Calu3 (cell line): ENCODE results near the gene FLT3LG. TPM values are rescaled to one million over a fixed set of nuclear protein-coding genes. Genes with fewer than 3 reads are reported as not detected.

ENCODE experiments used
- BruUV-seq: library from RNA; stranded (reverse); fragments of 400-500 nt; replicated peaks from 2 replicates; lab custom pipeline; 2021; lab: Mats Ljungman, UMichigan
- CTCF ChIA-PET: fragments of 300-600 bp; sonication (Branson Sonifier 250); formaldehyde crosslinking; loops from one replicate; lab custom pipeline; 2022; ENCODE audit warnings: antibody characterized with exemption; lab: Charles Lee
- DNase-seq: peaks from one replicate; pipeline ENCODE4 v3.0.0; 2022
- H3K27ac Mint-ChIP-seq: one replicate; pipeline ENCODE4 v1.8.0; 2022; ENCODE audit warnings: mixed read lengths; ENCODE audit not compliant: unreplicated experiment
- H3K27me3 Mint-ChIP-seq: one replicate; pipeline ENCODE4 v1.8.0; 2022; ENCODE audit warnings: mixed read lengths; ENCODE audit not compliant: unreplicated experiment
- H3K36me3 Mint-ChIP-seq: one replicate; pipeline ENCODE4 v1.8.0; 2022; ENCODE audit warnings: mild to moderate bottlenecking, moderate library complexity, mixed read lengths; ENCODE audit not compliant: insufficient read depth, unreplicated experiment
- H3K4me1 Mint-ChIP-seq: one replicate; pipeline ENCODE4 v1.8.0; 2022; ENCODE audit warnings: mild to moderate bottlenecking, low read depth, mixed read lengths; ENCODE audit not compliant: unreplicated experiment
- H3K4me3 Mint-ChIP-seq: one replicate; pipeline ENCODE4 v1.8.0; 2022; ENCODE audit warnings: mild to moderate bottlenecking, low read depth, moderate library complexity, mixed read lengths; ENCODE audit not compliant: unreplicated experiment
- H3K9me3 Mint-ChIP-seq: one replicate; pipeline ENCODE4 v1.8.0; 2022; ENCODE audit warnings: low read depth, mixed read lengths; ENCODE audit not compliant: unreplicated experiment
- intact Hi-C: fragments of 100-400 bp; cut with micrococcal nuclease; formaldehyde crosslinking; loops from one replicate; pipeline ENCODE4 v1.10.0; 2022; ENCODE audit not compliant: unreplicated experiment
- total RNA-seq: library from RNA; stranded (reverse); gene quantifications from 2 replicates; pipeline ENCODE4 v1.2.3, GENCODE V29; 2022
- TF ChIP-seq, protein P1 (sequence below): fragments of 200-600 bp; IDR thresholded peaks from one replicate; pipeline ENCODE4 v1.8.0; 2022; ENCODE audit warnings: antibody characterized with exemption; ENCODE audit not compliant: unreplicated experiment

FLT3LG gene
- total RNA-seq, 1 experiment from 2014 or later: 4.8 TPM

DNA sequence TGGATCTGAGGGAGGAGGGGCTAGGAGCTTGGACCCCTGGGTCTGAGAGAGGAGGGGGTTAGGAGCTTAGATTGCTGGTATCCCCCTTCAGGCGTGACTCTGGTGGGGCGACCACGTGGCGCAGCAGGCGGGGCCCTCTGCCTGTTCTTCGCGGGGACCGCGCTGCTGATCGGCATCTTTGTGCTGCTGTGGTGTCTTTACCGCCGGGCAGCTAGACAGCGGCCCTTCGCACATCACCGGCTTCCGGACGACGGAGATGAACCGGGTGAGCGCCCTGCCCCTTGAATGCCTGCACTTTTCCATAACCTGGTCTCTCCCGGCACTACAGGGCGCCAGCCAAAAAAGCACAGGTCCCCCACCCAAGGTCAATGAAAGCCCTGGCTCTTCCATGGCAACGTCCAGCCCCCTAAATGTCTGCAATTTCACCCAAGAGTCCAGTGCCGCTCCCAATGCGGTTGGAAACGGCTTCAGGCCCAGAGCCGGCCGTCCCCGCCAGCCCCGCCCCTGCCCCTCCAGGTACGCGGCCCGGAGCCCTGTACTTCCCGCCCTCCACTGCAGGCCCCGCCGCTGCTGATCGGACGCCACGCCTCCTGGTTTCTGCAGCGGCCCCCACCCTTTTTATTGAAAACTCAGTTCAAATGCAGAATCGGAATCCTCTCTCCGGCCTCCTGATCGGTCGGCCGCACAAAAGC is 46.0 kb upstream of the FLT3LG start:
- CTCF ChIA-PET: interaction anchor here (0.7 kb wide), 1 partner anchor 561 kb away, joined by 4 read pairs; no protein-coding TSS in a partner anchor
- peaks cover 3% of the 10 kb centered on the region for H3K9me3 Mint-ChIP-seq
- no peaks in the 10 kb centered on the region for H3K36me3 Mint-ChIP-seq
- peaks cover 29% of the 10 kb centered on the region for H3K4me1 Mint-ChIP-seq
- TF ChIP-seq, protein P1, sequence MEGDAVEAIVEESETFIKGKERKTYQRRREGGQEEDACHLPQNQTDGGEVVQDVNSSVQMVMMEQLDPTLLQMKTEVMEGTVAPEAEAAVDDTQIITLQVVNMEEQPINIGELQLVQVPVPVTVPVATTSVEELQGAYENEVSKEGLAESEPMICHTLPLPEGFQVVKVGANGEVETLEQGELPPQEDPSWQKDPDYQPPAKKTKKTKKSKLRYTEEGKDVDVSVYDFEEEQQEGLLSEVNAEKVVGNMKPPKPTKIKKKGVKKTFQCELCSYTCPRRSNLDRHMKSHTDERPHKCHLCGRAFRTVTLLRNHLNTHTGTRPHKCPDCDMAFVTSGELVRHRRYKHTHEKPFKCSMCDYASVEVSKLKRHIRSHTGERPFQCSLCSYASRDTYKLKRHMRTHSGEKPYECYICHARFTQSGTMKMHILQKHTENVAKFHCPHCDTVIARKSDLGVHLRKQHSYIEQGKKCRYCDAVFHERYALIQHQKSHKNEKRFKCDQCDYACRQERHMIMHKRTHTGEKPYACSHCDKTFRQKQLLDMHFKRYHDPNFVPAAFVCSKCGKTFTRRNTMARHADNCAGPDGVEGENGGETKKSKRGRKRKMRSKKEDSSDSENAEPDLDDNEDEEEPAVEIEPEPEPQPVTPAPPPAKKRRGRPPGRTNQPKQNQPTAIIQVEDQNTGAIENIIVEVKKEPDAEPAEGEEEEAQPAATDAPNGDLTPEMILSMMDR: no peak
- H3K4me3 Mint-ChIP-seq: peak overlapping the region; percentile 37
- no peak overlapping the region for H3K27ac Mint-ChIP-seq
- peaks cover 99% of the 10 kb centered on the region for H3K27me3 Mint-ChIP-seq
- BruUV-seq: no TSS peak
- intact Hi-C loops: loop anchor here (5.0 kb wide), 1 partner anchor 36 kb away; no protein-coding TSS in a partner anchor
- peak; percentile 42 for DNase-seq

DNA sequence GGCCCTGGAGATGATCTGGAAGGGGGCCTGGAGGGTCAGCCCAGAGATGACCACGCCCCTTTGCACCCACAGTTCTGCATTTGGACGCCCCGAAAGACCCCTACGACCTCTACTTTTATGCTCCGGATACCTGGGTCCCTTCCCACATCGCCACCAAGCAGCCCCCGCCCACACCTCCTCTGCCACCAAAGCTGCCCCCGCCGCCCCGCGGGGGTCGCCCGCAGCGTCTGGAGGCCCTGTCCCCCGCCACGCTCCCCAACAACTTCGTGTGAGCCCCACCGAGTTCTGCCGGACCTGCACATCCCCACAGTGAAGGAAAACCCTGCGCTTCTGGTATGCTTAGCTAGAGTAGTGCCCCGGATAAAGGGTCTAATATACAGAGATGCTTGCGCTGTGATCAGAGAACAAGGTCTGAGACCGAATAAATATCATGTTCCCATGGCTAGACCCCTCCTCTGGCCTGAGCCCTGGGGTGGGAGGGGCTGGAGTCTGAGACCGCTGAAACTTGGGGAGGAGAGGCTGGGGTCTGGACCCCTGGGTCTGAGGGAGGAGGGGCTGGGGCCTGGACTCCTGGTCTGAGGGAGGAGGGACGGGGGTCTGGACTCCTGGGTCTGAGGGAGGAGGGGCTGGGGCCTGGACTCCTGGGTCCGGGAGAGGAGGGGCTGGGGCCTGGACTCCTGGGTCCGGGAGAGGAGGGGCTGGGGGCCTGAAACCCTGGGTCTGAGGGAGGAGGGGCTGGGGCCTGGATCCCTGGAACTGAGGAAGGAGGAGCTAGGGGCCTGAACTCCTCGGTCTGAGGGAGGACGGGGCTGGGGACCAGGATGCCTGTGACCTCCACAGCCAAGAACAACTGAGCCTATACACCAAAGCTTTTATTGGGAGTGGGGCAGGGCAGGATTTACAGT is 45.2 kb upstream of the FLT3LG start:
- Mint-ChIP-seq H3K9me3 (peaks cover 3% of the 10 kb centered on the region), H3K27me3 (peaks cover 99% of the 10 kb centered on the region), H3K4me3 (peak overlapping the region; percentile 37), H3K36me3 (no peaks in the 10 kb centered on the region), H3K27ac (no peak overlapping the region), H3K4me1 (peaks cover 21% of the 10 kb centered on the region)
- intact Hi-C loops: loop anchor here (5.0 kb wide), 1 partner anchor 36 kb away; no protein-coding TSS in a partner anchor
- no peak for DNase-seq
- CTCF ChIA-PET: no interaction called here
- BruUV-seq: no TSS peak
- TF ChIP-seq, protein P1: no peak

DNA sequence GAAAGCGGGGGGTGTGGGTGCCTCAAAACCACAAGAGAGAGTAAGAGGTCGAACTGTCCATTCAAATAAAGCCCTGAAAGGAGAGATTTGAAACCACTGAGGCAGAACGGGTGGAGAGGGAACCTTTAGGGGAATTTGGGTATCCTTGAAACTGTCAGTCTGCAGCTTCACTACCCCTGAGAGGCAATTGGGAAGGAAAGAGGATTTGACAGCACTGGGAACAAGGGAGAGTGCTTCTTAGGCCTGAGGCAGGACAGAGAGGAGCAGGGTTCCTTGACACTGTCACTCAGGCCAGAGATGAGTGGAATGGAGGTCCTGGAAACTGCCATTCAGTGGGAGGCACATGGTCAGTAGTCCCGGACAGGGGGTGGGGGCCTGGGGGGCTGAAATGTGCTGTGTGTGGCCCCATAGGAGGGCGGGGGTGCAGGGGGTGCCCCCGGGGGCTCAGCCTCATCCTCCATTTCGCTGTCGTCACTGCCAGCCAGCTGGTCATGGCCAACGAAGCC is 43.8 kb upstream of the FLT3LG start:
- DNase-seq: no peak
- no peak overlapping the region for H3K4me3 Mint-ChIP-seq
- BruUV-seq: no TSS peak
- H3K9me3 Mint-ChIP-seq: peaks cover 3% of the 10 kb centered on the region
- H3K27ac Mint-ChIP-seq: no peak overlapping the region
- peaks cover 18% of the 10 kb centered on the region for H3K4me1 Mint-ChIP-seq
- H3K36me3 Mint-ChIP-seq: no peaks in the 10 kb centered on the region
- H3K27me3 Mint-ChIP-seq: peaks cover 96% of the 10 kb centered on the region
- CTCF ChIA-PET: interaction anchor here (0.6 kb wide), 1 partner anchor 320 kb away, joined by 3 read pairs; no protein-coding TSS in a partner anchor
- intact Hi-C loops: no loop called here
- TF ChIP-seq, protein P1: no peak

DNA sequence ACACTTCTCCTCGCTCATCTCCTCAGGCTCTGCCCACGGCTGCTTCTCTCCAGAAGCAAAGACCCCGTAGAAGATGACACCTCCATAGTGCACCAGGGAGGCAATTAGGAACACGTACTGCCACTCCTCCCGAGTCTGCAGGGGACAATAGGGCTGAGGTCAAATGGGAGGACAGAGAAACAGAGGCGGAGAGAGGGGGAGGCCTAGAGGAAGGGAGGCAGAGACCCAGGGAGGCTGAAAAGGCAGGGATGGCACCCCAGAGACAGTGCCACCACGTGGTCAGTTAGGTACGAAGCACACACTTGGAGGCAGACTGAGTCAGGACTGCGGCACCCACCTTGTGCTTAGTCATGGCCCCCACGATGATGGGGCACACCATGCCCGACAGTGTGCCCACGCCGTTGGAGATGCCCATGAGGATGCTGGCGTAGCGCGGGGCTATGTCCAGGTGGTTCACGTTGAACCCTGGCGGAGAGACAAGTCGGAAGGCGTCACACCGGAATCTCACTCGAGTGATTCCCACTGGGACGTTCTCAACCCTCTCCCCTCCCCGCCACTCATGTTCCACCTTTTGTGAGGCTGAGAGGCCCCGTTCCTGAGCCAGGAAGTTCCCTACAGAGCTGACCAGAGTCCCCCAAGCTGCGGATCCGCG is 43.2 kb upstream of the FLT3LG start:
- BruUV-seq: no TSS peak
- no peak overlapping the region for H3K4me3 Mint-ChIP-seq
- TF ChIP-seq, protein P1: no peak
- CTCF ChIA-PET: no interaction called here
- peaks cover 96% of the 10 kb centered on the region for H3K27me3 Mint-ChIP-seq
- intact Hi-C loops: no loop called here
- DNase-seq: peak; percentile 20
- peaks cover 3% of the 10 kb centered on the region for H3K9me3 Mint-ChIP-seq
- peaks cover 1% of the 10 kb centered on the region for H3K36me3 Mint-ChIP-seq
- H3K4me1 Mint-ChIP-seq: peaks cover 14% of the 10 kb centered on the region
- H3K27ac Mint-ChIP-seq: no peak overlapping the region
